ENCODE results near the gene RCOR3.
"Not testable (repeated sequence)": the region's sequence is repeated elsewhere in the genome, so short reads cannot be mapped to it uniquely, and the experiment has no call there.

The RCOR3 gene

GRCh38 chr1:211229365-211229759 lies 29.8 kb upstream of the RCOR3 start:
- TF ChIP-seq CTCF (IDR thresholded peaks at IDR 0.05; ENCODE audit: control extremely low read depth, extremely low read depth, low read depth, missing control alignments), result no peak
- POLR2A ChIA-PET, result no interaction called here
- no peak for DNase-seq (ENCODE audit: extremely low spot score)
- CTCF ChIA-PET, result interaction anchor here (0.7 to 1.4 kb wide), 3 partner anchors 12 to 95 kb away, joined by 3 read pairs; partner anchors contain the start of gene KCNH1

GRCh38 chr1:211231873-211232272 lies 27.3 kb upstream of the RCOR3 start:
- CTCF ChIA-PET, result no interaction called here
- POLR2A ChIA-PET, result no interaction called here
- no peak for DNase-seq (ENCODE audit: extremely low spot score)

GRCh38 chr1:211236633-211237320 lies 22.4 kb upstream of the RCOR3 start:
- TF ChIP-seq CTCF (IDR thresholded peaks at IDR 0.05; ENCODE audit: control extremely low read depth, extremely low read depth, low read depth, missing control alignments), result no peak
- CTCF ChIA-PET, result no interaction called here
- DNase-seq (ENCODE audit: extremely low spot score), result no peak
- POLR2A ChIA-PET, result no interaction called here

More at GRCh38 chr1:211231873-211232272, 27.3 kb upstream of the RCOR3 start:
- TF ChIP-seq CTCF (IDR thresholded peaks at IDR 0.05; ENCODE audit: control extremely low read depth, extremely low read depth, low read depth, missing control alignments), result no peak

- DNase-seq (ENCODE audit: extremely low spot score), result no peak
- POLR2A ChIA-PET, result no interaction called here
- CTCF ChIA-PET, result no interaction called here
- TF ChIP-seq CTCF (IDR thresholded peaks at IDR 0.05; ENCODE audit: control extremely low read depth, extremely low read depth, low read depth, missing control alignments), result no peak
Observed at GRCh38 chr1:211237579-211237978, 21.6 kb upstream of the RCOR3 start.

- POLR2A ChIA-PET; CTCF ChIA-PET; DNase-seq (ENCODE audit: extremely low spot score): not testable (repeated sequence)
Observed at GRCh38 chr1:211240567-211240966, 18.6 kb upstream of the RCOR3 start.

- TF ChIP-seq CTCF (IDR thresholded peaks at IDR 0.05; ENCODE audit: control extremely low read depth, extremely low read depth, low read depth, missing control alignments), result no peak
- no peak for DNase-seq (ENCODE audit: extremely low spot score)
- CTCF ChIA-PET, result no interaction called here
- POLR2A ChIA-PET, result no interaction called here
Observed at GRCh38 chr1:211241071-211241470, 18.1 kb upstream of the RCOR3 start.

GRCh38 chr1:211243639-211244038 lies 15.5 kb upstream of the RCOR3 start:
- DNase-seq (ENCODE audit: extremely low spot score); POLR2A ChIA-PET: not testable (repeated sequence)
- CTCF ChIA-PET, result interaction anchor here (0.8 to 2.1 kb wide), 2 partner anchors 15 kb away, joined by 3 to 8 read pairs; partner anchors contain the start of gene RCOR3

GRCh38 chr1:211246583-211246982 lies 12.6 kb upstream of the RCOR3 start:
- POLR2A ChIA-PET; DNase-seq (ENCODE audit: extremely low spot score); CTCF ChIA-PET: not testable (repeated sequence)
